GM04503 (cell line): ENCODE results near the gene MYBBP1A.

Experiments used
- DNase-seq: peaks from one replicate; pipeline ENCODE4 v3.0.0-alpha.2; 2012; ENCODE audit warnings: low read depth

MYBBP1A gene

GRCh38 chr17:4502466-4503154 lies 52.6 kb downstream of the MYBBP1A start:
- no peak for DNase-seq

GRCh38 chr17:4501295-4501949 lies 53.8 kb downstream of the MYBBP1A start:
- no peak for DNase-seq

GRCh38 chr17:4500191-4500571 lies 55.0 kb downstream of the MYBBP1A start:
- no peak for DNase-seq

DNA sequence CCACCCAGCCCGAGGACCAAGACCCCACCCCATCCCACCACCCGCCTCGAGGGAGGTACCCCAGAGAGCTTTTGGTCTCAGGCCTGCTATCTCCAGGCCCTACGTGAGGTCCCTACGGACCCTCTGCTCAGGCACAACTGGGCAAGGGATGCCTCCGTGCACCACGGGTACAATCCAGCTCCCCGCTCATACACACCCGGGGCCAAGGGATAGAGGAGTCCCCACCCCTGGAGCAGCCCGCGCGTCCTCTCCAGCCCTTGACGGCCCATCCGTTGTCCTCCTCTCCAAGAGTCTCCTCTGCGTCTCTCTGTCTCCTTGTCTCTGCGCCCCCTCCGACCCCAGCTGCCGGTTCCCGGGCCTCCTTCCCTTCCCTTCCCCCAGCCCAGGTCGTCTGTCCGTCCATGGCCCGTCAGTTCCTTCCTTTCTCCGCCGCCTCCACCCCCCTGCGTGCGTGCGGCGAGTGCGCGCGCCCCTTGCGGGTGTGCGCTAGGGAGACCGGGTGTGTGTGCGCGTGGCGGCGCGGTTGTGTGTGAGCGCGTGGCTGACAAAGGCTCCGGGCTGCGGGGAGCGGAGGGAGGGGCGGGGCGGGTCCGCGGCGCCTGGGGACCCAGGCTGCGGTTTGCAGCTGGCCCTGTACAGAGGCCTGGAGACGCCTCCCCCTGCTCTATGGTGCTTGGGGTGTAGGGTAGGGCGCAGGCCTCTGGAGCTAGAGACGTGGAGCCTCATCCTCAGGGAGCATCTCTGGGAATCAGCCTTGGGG lies 55.6 kb downstream of the MYBBP1A start:
- DNase-seq = no peak

DNA sequence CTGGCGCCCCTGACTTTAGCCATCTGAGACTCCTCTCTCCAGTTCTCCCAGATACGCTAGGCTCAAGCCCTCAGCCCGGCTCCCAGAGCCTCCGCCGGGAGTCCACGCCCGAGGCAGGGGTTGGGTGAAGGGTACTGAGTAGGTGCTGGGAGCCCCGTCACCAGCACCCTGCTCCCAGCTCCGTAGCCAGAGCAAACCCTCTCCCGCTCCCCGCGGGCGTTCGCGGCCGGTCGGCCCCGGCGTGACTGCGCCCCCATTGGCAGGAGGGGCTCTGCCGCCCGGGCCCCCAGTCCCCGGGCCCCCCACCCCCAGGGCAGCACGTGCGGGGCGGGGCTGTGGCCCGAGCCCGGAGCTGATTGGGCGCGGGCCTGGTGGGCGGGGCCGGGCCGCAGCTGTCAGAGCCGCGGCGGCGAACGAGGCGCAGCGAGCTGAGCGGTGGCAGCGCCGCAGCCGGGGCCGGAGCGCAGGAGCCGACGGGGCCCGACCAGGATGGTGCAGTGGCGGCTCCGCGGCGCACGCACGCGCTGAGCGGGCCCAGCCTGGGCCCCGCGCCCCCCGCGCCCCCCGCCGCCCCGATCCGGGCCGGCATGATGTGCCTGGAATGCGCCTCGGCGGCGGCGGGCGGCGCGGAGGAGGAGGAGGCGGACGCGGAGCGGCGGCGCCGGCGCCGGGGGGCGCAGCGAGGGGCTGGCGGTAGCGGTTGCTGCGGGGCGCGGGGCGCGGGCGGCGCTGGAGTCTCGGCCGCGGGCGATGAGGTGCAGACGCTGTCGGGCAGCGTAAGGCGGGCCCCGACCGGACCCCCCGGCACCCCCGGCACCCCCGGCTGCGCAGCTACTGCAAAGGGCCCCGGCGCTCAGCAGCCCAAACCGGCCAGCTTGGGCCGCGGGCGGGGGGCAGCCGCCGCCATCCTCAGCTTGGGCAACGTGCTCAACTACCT lies 56.5 kb downstream of the MYBBP1A start, which contains the start of gene SPNS2:
Gene SPNS2 (plus strand): TSS at position 421 of the 937 bp plus-strand sequence. CDS start 167 bp downstream, at position 588.
- DNase-seq = no peak

DNA sequence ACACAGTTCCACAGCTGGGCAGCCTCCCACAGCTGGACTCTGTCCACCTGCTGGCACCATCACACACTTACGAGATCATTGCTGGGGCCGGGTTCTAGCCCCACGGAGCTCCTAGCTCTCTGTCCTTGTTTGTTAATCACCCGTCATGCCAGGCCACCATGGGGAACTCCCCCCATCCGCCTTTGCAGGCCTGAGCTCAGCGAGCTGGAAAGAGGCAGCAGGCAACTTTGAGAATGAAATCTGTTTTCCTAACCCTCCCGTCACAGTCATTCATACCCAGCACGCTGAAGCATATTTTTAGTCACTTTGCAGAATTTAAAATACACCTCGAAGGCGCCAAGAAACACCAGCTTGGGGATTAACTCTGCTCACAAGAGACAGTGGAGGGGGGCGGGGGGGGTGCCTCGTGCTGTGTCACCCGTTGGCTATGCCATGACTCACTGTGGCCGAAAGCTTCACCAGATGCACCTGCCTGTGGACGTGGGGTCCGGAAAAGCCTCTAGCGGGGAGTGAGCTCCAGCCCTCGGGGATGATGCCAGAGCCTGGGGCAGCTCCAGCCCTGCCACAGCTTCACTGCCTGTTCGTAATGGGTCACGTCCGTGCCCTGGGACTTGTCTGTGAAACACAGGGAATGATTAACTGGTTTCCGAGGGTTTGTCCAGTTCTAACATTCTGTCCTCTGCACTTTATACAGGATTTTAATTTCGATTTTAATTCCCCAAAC lies 57.9 kb downstream of the MYBBP1A start:
- DNase-seq = no peak

- no peak for DNase-seq
Measured at GRCh38 chr17:4492721-4493561, 62.2 kb downstream of the MYBBP1A start.

DNA sequence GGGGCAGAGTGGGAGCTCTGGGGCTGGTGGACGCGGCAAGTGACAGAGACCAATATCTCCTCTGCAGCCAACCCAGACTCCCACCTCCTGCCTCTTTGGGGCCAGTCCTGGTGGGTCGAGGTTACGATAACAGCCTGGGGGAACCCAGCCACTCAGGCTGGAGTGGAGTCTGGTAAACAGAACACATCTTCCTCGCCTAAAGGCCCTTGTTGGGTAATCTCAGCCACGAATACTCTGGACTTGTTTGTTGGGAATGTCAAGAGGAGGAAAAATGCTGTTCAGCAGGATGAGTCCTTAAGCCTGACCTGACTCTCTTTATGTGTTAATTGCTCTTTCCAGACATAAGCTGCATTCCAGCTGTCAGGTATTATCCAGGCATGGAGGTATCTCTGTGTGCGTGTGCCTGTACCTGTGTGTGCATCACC lies 64.5 kb downstream of the MYBBP1A start:
- no peak for DNase-seq

DNA sequence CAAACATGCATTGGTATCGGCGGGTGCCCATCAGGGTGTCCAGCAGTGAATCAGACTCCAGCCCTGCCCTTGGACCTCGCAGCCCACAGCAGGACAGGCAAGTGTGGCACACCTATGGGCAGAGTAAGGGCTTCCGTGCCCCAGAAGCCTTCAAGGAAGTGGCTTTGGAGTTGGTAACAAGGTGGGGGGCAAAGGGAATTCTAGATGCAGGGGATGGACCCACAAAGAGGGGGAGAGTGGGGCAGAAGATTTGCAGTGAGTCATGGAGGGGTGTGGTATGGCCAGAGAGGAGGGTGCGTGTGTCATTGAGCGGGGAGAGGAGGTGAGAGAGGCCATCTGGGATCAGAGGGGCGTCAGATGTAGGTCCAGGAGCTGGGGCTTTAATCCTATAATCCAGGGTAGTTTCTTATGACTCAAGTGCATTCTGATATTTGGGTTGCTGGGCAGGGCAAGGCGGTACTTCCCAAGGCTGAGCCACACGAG lies 65.0 kb downstream of the MYBBP1A start:
- DNase-seq = no peak

GRCh38 chr17:4488989-4489595 lies 66.1 kb downstream of the MYBBP1A start:
- DNase-seq = no peak
